ENCODE measurements around the gene LZTFL1.

GRCh38 chr3:45799586-45799985 is 42.3 kb downstream of the LZTFL1 start:
- no peak for TF ChIP-seq CTCF (IDR thresholded peaks at IDR 0.05)
- no peak for TF ChIP-seq CREB1 (CRISPR knock-in tag; IDR thresholded peaks at IDR 0.05)
- TF ChIP-seq ATF3 (CRISPR knock-in tag; conservative IDR thresholded peaks at IDR 0.05): no peak
- TF ChIP-seq OVOL2 (CRISPR knock-in tag; IDR thresholded peaks at IDR 0.05; ENCODE audit: borderline replicate concordance): no peak
- no peak for TF ChIP-seq MAX (CRISPR knock-in tag; IDR thresholded peaks at IDR 0.05)

Data from WTC11 (cell line).